ENCODE data around the gene PTPN22. TPM values are rescaled to one million over a fixed set of nuclear protein-coding genes. Genes with fewer than 3 reads are reported as not detected.

Gene PTPN22
- total RNA-seq: under 0.01 and 0.26 TPM in 2 replicates

GRCh38 chr1:113871597-113872113, at the start of gene PTPN22:
Gene PTPN22, minus strand, starts transcription at chr1:113871712.
- DNase-seq (ENCODE audit: low read depth in 2 of 2): no peak

- DNase-seq (ENCODE audit: low read depth in 2 of 2): no peak
Measured at GRCh38 chr1:113918243-113918642, 46.7 kb upstream of the PTPN22 start.

- DNase-seq (ENCODE audit: low read depth in 2 of 2): no peak
Measured at GRCh38 chr1:113917400-113918082, 46.0 kb upstream of the PTPN22 start.

GRCh38 chr1:113916974-113917373, 45.5 kb upstream of the PTPN22 start:
- no peak for DNase-seq (ENCODE audit: low read depth in 2 of 2)

- no peak for DNase-seq (ENCODE audit: low read depth in 2 of 2)
Measured at GRCh38 chr1:113913887-113914664, 42.6 kb upstream of the PTPN22 start.

- no peak for DNase-seq (ENCODE audit: low read depth in 2 of 2)
Measured at GRCh38 chr1:113913312-113913668, 41.8 kb upstream of the PTPN22 start.

GRCh38 chr1:113912594-113913311, 41.2 kb upstream of the PTPN22 start:
- DNase-seq (ENCODE audit: low read depth in 2 of 2): peak in 1 of 2 donors; percentile 44

- DNase-seq (ENCODE audit: low read depth in 2 of 2): no peak
Measured at GRCh38 chr1:113905435-113905861, 33.9 kb upstream of the PTPN22 start.

- DNase-seq (ENCODE audit: low read depth in 2 of 2): peak; percentile 99 to 100
Measured at GRCh38 chr1:113904674-113905434, 33.3 kb upstream of the PTPN22 start, which contains the start of the genes AP4B1 and DCLRE1B. Gene AP4B1, minus strand, starts transcription at chr1:113904799. Its CDS starts 82 bp downstream, at chr1:113904717. Gene DCLRE1B, plus strand, starts transcription at chr1:113905326. Its CDS starts 261 bp downstream, at chr1:113905587.

GRCh38 chr1:113904293-113904673, 32.8 kb upstream of the PTPN22 start:
- peak in 1 of 2 donors; percentile 27 for DNase-seq (ENCODE audit: low read depth in 2 of 2)

GRCh38 chr1:113903501-113904292, 32.2 kb upstream of the PTPN22 start:
- DNase-seq (ENCODE audit: low read depth in 2 of 2): no peak

GRCh38 chr1:113901191-113901590, 29.7 kb upstream of the PTPN22 start:
- no peak for DNase-seq (ENCODE audit: low read depth in 2 of 2)

- DNase-seq (ENCODE audit: low read depth in 2 of 2): no peak
Measured at GRCh38 chr1:113899111-113899510, 27.6 kb upstream of the PTPN22 start.

- DNase-seq (ENCODE audit: low read depth in 2 of 2): no peak
Measured at GRCh38 chr1:113898241-113898814, 26.8 kb upstream of the PTPN22 start.

- DNase-seq (ENCODE audit: low read depth in 2 of 2): peak in 1 of 2 donors; percentile 19
Measured at GRCh38 chr1:113895961-113896360, 24.4 kb upstream of the PTPN22 start.

- no peak for DNase-seq (ENCODE audit: low read depth in 2 of 2)
Measured at GRCh38 chr1:113895098-113895497, 23.6 kb upstream of the PTPN22 start.

GRCh38 chr1:113893267-113893666, 21.8 kb upstream of the PTPN22 start:
- no peak for DNase-seq (ENCODE audit: low read depth in 2 of 2)

GRCh38 chr1:113891631-113892220, 20.2 kb upstream of the PTPN22 start:
- no peak for DNase-seq (ENCODE audit: low read depth in 2 of 2)

GRCh38 chr1:113890816-113891215, 19.3 kb upstream of the PTPN22 start:
- no peak for DNase-seq (ENCODE audit: low read depth in 2 of 2)
